Measurements from ENCODE around the gene HDAC9.
"Not testable (repeated sequence)": the region's sequence is repeated elsewhere in the genome, so short reads cannot be mapped to it uniquely, and the experiment has no call there.

Gene HDAC9

DNA sequence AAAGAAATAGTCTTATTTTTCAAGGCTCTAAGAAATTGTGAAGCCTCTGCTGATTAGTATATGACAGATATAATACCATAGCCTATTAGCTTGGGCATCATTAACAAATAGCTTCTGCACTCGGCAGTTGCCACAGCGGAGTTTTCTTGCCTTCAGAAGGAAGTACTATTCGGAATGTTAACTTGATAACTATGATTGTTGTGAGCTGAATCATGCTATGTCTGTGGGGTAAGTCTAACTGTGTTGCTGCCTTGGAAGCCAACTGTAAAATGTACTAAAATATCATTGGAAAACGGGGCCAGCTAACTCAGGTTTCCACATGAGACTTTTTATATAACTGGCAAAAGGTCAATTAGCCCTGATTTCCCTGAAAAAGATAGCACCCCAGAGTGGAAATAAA is 528.7 kb downstream of the HDAC9 start:
- DNase-seq (ENCODE audit: low read depth): no peak

DNA sequence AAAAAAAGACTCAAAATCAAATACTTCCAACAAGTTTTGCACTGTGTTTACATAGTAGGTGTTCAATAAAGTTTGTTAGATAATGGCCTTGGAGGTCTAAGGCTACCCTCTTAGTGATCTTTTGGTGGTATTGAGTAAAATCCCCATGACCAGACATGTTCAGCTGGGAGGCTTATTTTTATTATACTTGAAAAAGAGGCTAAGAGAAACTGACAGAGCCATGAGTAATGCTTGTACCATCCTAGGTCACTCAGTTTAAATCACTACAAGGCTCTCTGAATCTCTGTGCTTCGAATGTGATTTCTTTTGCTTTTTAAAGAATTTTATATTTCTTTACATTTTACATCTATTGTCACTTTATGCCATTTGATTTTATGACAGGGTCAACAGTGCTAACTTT is 531.3 kb downstream of the HDAC9 start:
- no peak for DNase-seq (ENCODE audit: low read depth)

GRCh38 chr7:19030281-19030680 is 534.7 kb downstream of the HDAC9 start:
- DNase-seq (ENCODE audit: low read depth): no peak

- not testable (repeated sequence) for DNase-seq (ENCODE audit: low read depth)
Observed at GRCh38 chr7:19032942-19033341, 537.4 kb downstream of the HDAC9 start.

GRCh38 chr7:19051767-19052375 is 556.3 kb downstream of the HDAC9 start:
- DNase-seq (ENCODE audit: low read depth): no peak
